D721Med (cell line): ENCODE measurements around the gene WASF3.

Experiments
- DNase-seq: peaks from one replicate; pipeline ENCODE4 v3.0.0; 2011; ENCODE audit warnings: low spot score; ENCODE audit not compliant: insufficient read length
- FAIRE-seq: peaks from 2 replicates; lab custom pipeline; 2011; peaks lifted over from hg19 to GRCh38; lab: Jason Lieb, UNC
- CTCF ChIP-seq: IDR thresholded peaks from 2 replicates; pipeline ENCODE4 v1.5.1; 2012; ENCODE audit warnings: mild to moderate bottlenecking, control low read depth; ENCODE audit not compliant: insufficient read depth; ENCODE audit errors: missing control alignments

WASF3 gene

GRCh38 chr13:26585136-26585535 lies 27.7 kb downstream of the WASF3 start:
- TF ChIP-seq CTCF = no peak
- FAIRE-seq = peak; percentile 86
- DNase-seq = no peak

- DNase-seq (no peak), FAIRE-seq (no peak)
- no peak for TF ChIP-seq CTCF
Measured at GRCh38 chr13:26587251-26587650, 29.8 kb downstream of the WASF3 start.

- TF ChIP-seq CTCF = no peak
- no peak for FAIRE-seq
- DNase-seq = no peak
Measured at GRCh38 chr13:26589226-26589625, 31.7 kb downstream of the WASF3 start.

GRCh38 chr13:26589754-26590153 lies 32.3 kb downstream of the WASF3 start:
- no peak for DNase-seq
- no peak for TF ChIP-seq CTCF
- FAIRE-seq = no peak

- no peak for TF ChIP-seq CTCF
- FAIRE-seq (peak; percentile 6), DNase-seq (no peak)
Measured at GRCh38 chr13:26590379-26590778, 32.9 kb downstream of the WASF3 start.

- TF ChIP-seq CTCF = no peak
- no peak for FAIRE-seq
- DNase-seq = no peak
Measured at GRCh38 chr13:26590951-26591350, 33.5 kb downstream of the WASF3 start.

- no peak for FAIRE-seq
- no peak for DNase-seq
- TF ChIP-seq CTCF = no peak
Measured at GRCh38 chr13:26591672-26592071, 34.2 kb downstream of the WASF3 start.
